Spleen (tissue), 11 donors: ENCODE results near the gene DDX41. TPM values are rescaled to one million over a fixed set of nuclear protein-coding genes. Genes with fewer than 3 reads are reported as not detected.

ENCODE experiments used
- DNase-seq: peaks from one replicate; pipeline ENCODE4 v3.0.0-alpha.2; 2020
- H3K27ac ChIP-seq, 8 donors: fragments of 200-600 bp; sonication (generic) in 7 of 8; 1 replicate in 4 of 8; 2 replicates in 4 of 8; pipeline versions ENCODE4 v1.5.0 to v1.8.0; 2016 to 2021; ENCODE audit warnings: inconsistent platforms in 4 of 8, mild to moderate bottlenecking in 4 of 8, moderate library complexity in 1 of 8
- H3K27me3 ChIP-seq, 7 donors: fragments of 200-600 bp; sonication (generic) in 6 of 7; replicated peaks in 1 of 7; 1 replicate in 4 of 7; 2 replicates in 3 of 7; pipeline versions ENCODE4 v1.5.0 to v1.8.0; 2016 to 2021; ENCODE audit warnings: inconsistent platforms in 3 of 7, mild to moderate bottlenecking in 1 of 7
- H3K36me3 ChIP-seq, 6 donors: fragments of 200-600 bp; sonication (generic) in 5 of 6; 1 replicate in 4 of 6; 2 replicates in 2 of 6; pipeline versions ENCODE4 v1.5.0 to v1.8.0; 2016 to 2021; ENCODE audit warnings: inconsistent platforms in 2 of 6
- H3K4me1 ChIP-seq, 6 donors: fragments of 200-600 bp; sonication (generic) in 5 of 6; 1 replicate in 3 of 6; 2 replicates in 3 of 6; pipeline versions ENCODE4 v1.5.0 to v1.8.0; 2016 to 2021; ENCODE audit warnings: inconsistent platforms in 3 of 6
- H3K4me3 ChIP-seq, 8 donors: fragments of 200-600 bp; sonication (generic) in 7 of 8; 1 replicate in 4 of 8; 2 replicates in 4 of 8; pipeline versions ENCODE4 v1.5.0 to v1.8.0; 2016 to 2021; ENCODE audit warnings: inconsistent platforms in 4 of 8, mild to moderate bottlenecking in 4 of 8, moderate library complexity in 2 of 8
- H3K9me3 ChIP-seq, 8 donors: fragments of 200-600 bp; sonication (generic) in 7 of 8; 1 replicate in 4 of 8; 2 replicates in 4 of 8; pipeline versions ENCODE4 v1.5.0 to v1.8.0; 2016 to 2021; ENCODE audit warnings: inconsistent platforms in 4 of 8
- POLR2A ChIP-seq, 3 donors: fragments of 450-650 bp; IDR thresholded peaks; one replicate each; pipeline ENCODE4 v1.5.1; 2017; ENCODE audit warnings: antibody characterized with exemption in 3 of 3, mild to moderate bottlenecking in 1 of 3
- POLR2AphosphoS5 ChIP-seq, 3 donors: sonication (generic); formaldehyde crosslinking; IDR thresholded peaks; one replicate each; pipeline ENCODE4 v1.5.1; 2017; ENCODE audit warnings: antibody characterized with exemption in 3 of 3
- WGBS, 5 donors: extraction: QIAGEN DNeasy Blood & Tissue Kit in 3 of 5; methylation state at CpG; one replicate each; pipeline versions ENCODE4 v1.1.5 to v1.1.7; 2013 to 2018; 5-methylcytosine and 5-hydroxymethylcytosine counted together
- intact Hi-C: fragments of 100-400 bp; cut with DNase I; formaldehyde crosslinking; loops from one replicate; pipeline ENCODE4 v1.15.0; 2023; ENCODE audit warnings: low total_unique reads
- polyA plus RNA-seq, 3 donors: library from polyadenylated mRNA; stranded (reverse); fragments of 200-250 nt; gene quantifications; one replicate each; pipeline ENCODE4 v1.2.1, GENCODE V29; 2013
- total RNA-seq, 7 donors: library from RNA; depleted of rRNA in 3 of 7; stranded (reverse); fragments of >200 nt in 3 of 7; fragmentation: NEBNext Ultra II Directional in 4 of 7; extraction: Animal tissue kit (Norgen Biotek cat#: 25700) in 4 of 7; gene quantifications; one replicate each; pipeline versions ENCODE4 v1.1.0 to v1.2.1, GENCODE V29; 2016 to 2021
- TF ChIP-seq, protein P1 (sequence below), 11 experiments: fragments of 200-600 bp in 7 of 11; fragments of 450-650 bp in 4 of 11; sonication (generic) in 4 of 11; IDR thresholded peaks in 8 of 11; conservative IDR thresholded peaks in 3 of 11; 1 replicate in 7 of 11; 2 replicates in 4 of 11; pipeline versions ENCODE4 v1.4.0 to v1.8.0; 2016 to 2021; ENCODE audit warnings: antibody characterized with exemption in 11 of 11, inconsistent platforms in 4 of 11, mild to moderate bottlenecking in 1 of 11
- donor health status: healthy with polysubstance abuse.
- donor health status: DM: no; HTN: no; CAD: no; lungs with moderate emphysema.
- donor health status: DM: no; HTN: no; CAD: no.
- donor health status: Bipolar disorder and iron deficiency.
- donor health status: healthy.
- donor health status: DM: no; HTN: no; CAD: no.
- donor health status: DM: yes; HTN: yes; CAD: no.

DDX41 gene
- total and polyA plus RNA-seq, 10 donors: 68.9 to 126 (median 92.4) TPM

DNA sequence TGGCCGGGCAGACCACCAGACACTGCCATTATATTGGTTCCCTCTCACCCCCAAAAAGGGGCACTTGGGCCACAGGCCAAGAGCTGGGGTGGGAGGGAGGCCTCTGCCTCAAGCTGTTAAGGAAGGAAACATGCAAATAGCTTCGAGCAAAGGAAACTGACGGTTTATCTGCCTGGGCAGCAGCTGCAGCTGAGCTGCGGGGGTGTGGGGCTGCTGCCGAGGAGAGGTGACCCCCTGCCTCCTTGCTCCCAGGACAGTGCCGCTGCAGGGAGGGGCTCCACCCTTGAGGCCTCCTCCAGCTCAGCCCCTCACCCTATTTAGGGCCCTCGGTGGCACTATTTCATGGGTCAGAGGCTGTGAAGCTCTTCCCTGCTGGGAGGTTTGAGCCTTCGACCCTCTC, 7.9 kb downstream of the DDX41 start:
- Histone ChIP-seq H3K36me3 (peaks cover 0 to 84% (median 52%) of the 10 kb centered on the region in 6 donors), H3K27me3 (no peaks in the 10 kb centered on the region), H3K9me3 (no peaks in the 10 kb centered on the region), H3K4me3 (peak overlapping the region; percentile 38 to 86 (median 54)), H3K27ac (peak overlapping the region; percentile 74 to 99 (median 93)), H3K4me1 (peaks cover 0 to 91% (median 45%) of the 10 kb centered on the region in 6 donors)
- TF ChIP-seq POLR2A (IDR thresholded peaks at IDR 0.05) (peak in 1 of 3 donors; percentile 63), POLR2AphosphoS5 (IDR thresholded peaks at IDR 0.05) (peak in 2 of 3 donors; percentile 76 to 87)
- TF ChIP-seq, protein P1, sequence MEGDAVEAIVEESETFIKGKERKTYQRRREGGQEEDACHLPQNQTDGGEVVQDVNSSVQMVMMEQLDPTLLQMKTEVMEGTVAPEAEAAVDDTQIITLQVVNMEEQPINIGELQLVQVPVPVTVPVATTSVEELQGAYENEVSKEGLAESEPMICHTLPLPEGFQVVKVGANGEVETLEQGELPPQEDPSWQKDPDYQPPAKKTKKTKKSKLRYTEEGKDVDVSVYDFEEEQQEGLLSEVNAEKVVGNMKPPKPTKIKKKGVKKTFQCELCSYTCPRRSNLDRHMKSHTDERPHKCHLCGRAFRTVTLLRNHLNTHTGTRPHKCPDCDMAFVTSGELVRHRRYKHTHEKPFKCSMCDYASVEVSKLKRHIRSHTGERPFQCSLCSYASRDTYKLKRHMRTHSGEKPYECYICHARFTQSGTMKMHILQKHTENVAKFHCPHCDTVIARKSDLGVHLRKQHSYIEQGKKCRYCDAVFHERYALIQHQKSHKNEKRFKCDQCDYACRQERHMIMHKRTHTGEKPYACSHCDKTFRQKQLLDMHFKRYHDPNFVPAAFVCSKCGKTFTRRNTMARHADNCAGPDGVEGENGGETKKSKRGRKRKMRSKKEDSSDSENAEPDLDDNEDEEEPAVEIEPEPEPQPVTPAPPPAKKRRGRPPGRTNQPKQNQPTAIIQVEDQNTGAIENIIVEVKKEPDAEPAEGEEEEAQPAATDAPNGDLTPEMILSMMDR (IDR thresholded peaks at IDR 0.05 in 8 of 11, conservative IDR thresholded peaks at IDR 0.05 in 3 of 11): no peak
- WGBS, 5 donors: 4 to 22% (median 12%) methylated on average over 3 to 8 of the region's 8 CpGs
- DNase-seq: peak; percentile 87
- intact Hi-C loops: no loop called here

DNA sequence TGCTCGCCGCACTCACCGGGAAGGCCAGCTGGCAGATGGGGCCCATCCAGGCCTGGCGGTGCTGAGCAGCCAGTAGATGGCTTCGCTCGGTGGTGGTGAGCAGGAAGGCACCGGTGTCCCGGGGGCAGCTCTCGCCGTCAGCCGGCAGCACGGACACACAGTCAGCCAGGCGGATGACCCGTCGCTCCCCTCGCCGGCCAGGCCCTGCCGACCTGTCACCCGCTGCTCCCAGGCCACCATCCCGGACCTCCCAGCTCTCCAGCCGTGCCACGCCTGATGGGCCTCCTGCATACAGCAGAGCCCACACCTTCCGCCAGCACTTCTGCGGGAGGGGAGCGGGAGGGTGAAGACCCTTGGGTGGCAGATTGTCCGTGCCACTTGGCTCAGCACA, 8.5 kb downstream of the DDX41 start:
- peak in 1 of 3 donors; percentile 17 for TF ChIP-seq POLR2AphosphoS5 (IDR thresholded peaks at IDR 0.05)
- TF ChIP-seq, protein P1 (IDR thresholded peaks at IDR 0.05 in 8 of 11, conservative IDR thresholded peaks at IDR 0.05 in 3 of 11): peak in 1 of 11 experiments; percentile 2
- no peak for TF ChIP-seq POLR2A (IDR thresholded peaks at IDR 0.05)
- intact Hi-C loops: no loop called here
- H3K4me3 ChIP-seq: peak overlapping the region; percentile 38 to 86 (median 54)
- no peaks in the 10 kb centered on the region for H3K9me3 ChIP-seq
- H3K27ac ChIP-seq: peak overlapping the region in 7 of 8 donors; percentile 85 to 99 (median 93)
- peak; percentile 88 for DNase-seq
- WGBS, 5 donors: 30 to 62% (median 39%) methylated on average over 4 to 26 of the region's 26 CpGs
- H3K36me3 ChIP-seq: peaks cover 0 to 84% (median 51%) of the 10 kb centered on the region in 6 donors
- no peaks in the 10 kb centered on the region for H3K27me3 ChIP-seq
- peaks cover 0 to 94% (median 49%) of the 10 kb centered on the region in 6 donors for H3K4me1 ChIP-seq

DNA sequence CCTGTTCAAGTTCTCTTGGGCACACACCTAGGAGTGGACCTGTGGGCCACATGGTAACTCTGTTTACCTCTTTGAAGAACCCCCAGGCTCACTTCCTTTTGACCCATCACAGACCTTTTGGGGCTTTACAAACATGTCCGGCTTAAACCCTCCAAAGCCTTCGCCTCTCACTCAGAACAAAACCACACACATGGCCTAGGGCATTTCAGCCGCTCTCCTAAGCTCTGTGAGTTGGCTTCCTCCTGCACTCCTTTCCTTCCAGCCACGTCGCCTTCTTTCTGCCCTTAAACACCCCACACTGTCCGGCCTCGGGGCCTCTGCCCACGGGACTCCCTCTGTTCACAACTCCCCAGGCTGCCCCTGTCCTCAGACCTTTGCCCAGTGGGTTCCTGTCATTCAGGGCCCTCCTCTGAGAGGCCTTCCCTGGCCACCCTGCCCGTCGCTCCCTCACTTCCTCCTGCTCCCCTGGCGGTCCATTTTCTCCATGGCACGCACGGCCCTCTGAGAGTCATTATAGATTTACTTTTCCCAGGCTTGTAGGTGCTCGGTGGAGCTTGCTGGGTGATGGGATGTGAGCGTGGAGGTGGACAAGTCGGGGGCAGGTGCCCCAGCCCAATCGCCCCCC, 9.1 kb downstream of the DDX41 start:
- peak in 2 of 3 donors; percentile 5 to 68 for TF ChIP-seq POLR2AphosphoS5 (IDR thresholded peaks at IDR 0.05)
- TF ChIP-seq, protein P1 (IDR thresholded peaks at IDR 0.05 in 8 of 11, conservative IDR thresholded peaks at IDR 0.05 in 3 of 11): peak in 7 of 11 experiments; percentile 4 to 53 (median 24)
- no peak for TF ChIP-seq POLR2A (IDR thresholded peaks at IDR 0.05)
- peak; percentile 87 for DNase-seq
- WGBS, 5 donors: 31 to 50% (median 44%) methylated on average over 13 to 17 of the region's 17 CpGs
- Histone ChIP-seq H3K4me3 (peak overlapping the region; percentile 38 to 86 (median 54)), H3K27ac (peak overlapping the region in 7 of 8 donors; percentile 85 to 99 (median 93)), H3K4me1 (peaks cover 0 to 100% (median 54%) of the 10 kb centered on the region in 6 donors), H3K36me3 (peaks cover 0 to 84% (median 48%) of the 10 kb centered on the region in 6 donors), H3K27me3 (no peaks in the 10 kb centered on the region), H3K9me3 (no peaks in the 10 kb centered on the region)
- intact Hi-C loops: no loop called here

DNA sequence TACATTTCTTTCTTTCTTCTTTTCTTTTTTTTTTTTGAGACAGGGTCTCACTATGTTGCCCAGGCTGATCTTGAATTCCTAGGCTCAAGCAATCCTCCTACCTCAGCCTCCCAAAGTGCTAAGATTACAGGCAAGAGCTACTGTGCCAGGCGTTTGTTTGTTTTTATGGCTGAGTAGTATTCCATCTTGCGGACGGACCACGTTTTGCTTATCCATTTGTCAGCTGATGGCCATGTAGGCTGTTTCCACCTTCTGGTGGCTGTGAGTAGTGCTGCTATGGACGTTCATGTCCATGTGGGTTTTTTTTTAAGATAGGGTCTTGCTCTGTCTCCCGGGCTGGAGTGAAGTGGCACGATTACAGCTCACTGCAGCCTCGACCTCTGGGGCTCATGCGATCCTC, 9.6 kb downstream of the DDX41 start:
- Histone ChIP-seq H3K9me3 (no peaks in the 10 kb centered on the region), H3K27ac (peak overlapping the region in 4 of 8 donors; percentile 93 to 99 (median 96)), H3K27me3 (no peaks in the 10 kb centered on the region), H3K4me1 (peaks cover 5 to 100% (median 60%) of the 10 kb centered on the region in 6 donors), H3K4me3 (peak overlapping the region in 7 of 8 donors; percentile 51 to 86 (median 55)), H3K36me3 (peaks cover 0 to 84% (median 45%) of the 10 kb centered on the region in 6 donors)
- no peak for TF ChIP-seq POLR2A (IDR thresholded peaks at IDR 0.05)
- TF ChIP-seq, protein P1 (IDR thresholded peaks at IDR 0.05 in 8 of 11, conservative IDR thresholded peaks at IDR 0.05 in 3 of 11): peak in 2 of 11 experiments; percentile 9 to 19
- 74 to 82% (median 79%) methylated on average over 9 of the region's 9 CpGs for WGBS, 5 donors
- DNase-seq: no peak
- intact Hi-C loops: no loop called here
